H1 (cell line): ENCODE results near the gene IFT27. TPM values are rescaled to one million over a fixed set of nuclear protein-coding genes. Genes with fewer than 3 reads are reported as not detected.

Experiments
- CHD7 ChIP-seq: fragments of 300-600 bp; sonication (generic); IDR thresholded peaks from 2 replicates; pipeline ENCODE4 v1.7.1; 2012; ENCODE audit warnings: low read length, moderate library complexity, mild to moderate bottlenecking, inconsistent platforms; ENCODE audit not compliant: insufficient replicate concordance
- EGR1 ChIP-seq: IDR thresholded peaks from 2 replicates; pipeline ENCODE4 v1.6.1; 2011; ENCODE audit warnings: low read depth, low read length, borderline replicate concordance
- GABPA ChIP-seq: IDR thresholded peaks from 2 replicates; pipeline ENCODE4 v1.6.1; 2011; ENCODE audit warnings: mild to moderate bottlenecking, low read length, moderate library complexity, borderline replicate concordance; ENCODE audit not compliant: insufficient read depth
- KDM4A ChIP-seq: IDR thresholded peaks from one replicate; pipeline ENCODE4 v1.7.1; 2012; ENCODE audit warnings: low read depth, mild to moderate bottlenecking, moderate library complexity, low read length, inconsistent platforms; ENCODE audit not compliant: severe bottlenecking
- KDM5A ChIP-seq: fragments of 200-600 bp; IDR thresholded peaks from 2 replicates; pipeline ENCODE4 v1.7.1; 2012; ENCODE audit warnings: mild to moderate bottlenecking, low read length, inconsistent platforms, mixed read lengths
- SIN3A ChIP-seq, 2 experiments: IDR thresholded peaks in 1 of 2; conservative IDR thresholded peaks in 1 of 2; 2 replicates each; pipeline ENCODE4 v1.6.1; 2011 to 2012; ENCODE audit warnings: low read length in 2 of 2, improper control_type of control experiment in 1 of 2, low read depth in 1 of 2, mild to moderate bottlenecking in 1 of 2
- SUZ12 ChIP-seq: fragments of 200-600 bp; sonication (generic); IDR thresholded peaks from 2 replicates; pipeline ENCODE4 v1.6.1; 2012; ENCODE audit warnings: mild to moderate bottlenecking, inconsistent platforms, low read length, moderate library complexity, mixed read lengths
- TAF1 ChIP-seq: IDR thresholded peaks from 2 replicates; pipeline ENCODE4 v1.6.1; 2011; ENCODE audit warnings: mild to moderate bottlenecking, low read depth, low read length
- TAF7 ChIP-seq: optimal IDR thresholded peaks from 2 replicates; pipeline ENCODE3; 2011; ENCODE audit warnings: low read depth, mild to moderate bottlenecking, inconsistent platforms, low read length, moderate library complexity, borderline replicate concordance
- TEAD4 ChIP-seq: IDR thresholded peaks from 2 replicates; pipeline ENCODE4 v1.6.1; 2012; ENCODE audit warnings: low read depth, low read length, inconsistent platforms, mixed read lengths
- YY1 ChIP-seq: IDR thresholded peaks from 2 replicates; pipeline ENCODE4 v1.6.1; 2011; ENCODE audit warnings: low read depth, mild to moderate bottlenecking, low read length
- ZNF274 ChIP-seq: IDR thresholded peaks from 2 replicates; pipeline ENCODE4 v1.7.0; 2012; ENCODE audit warnings: low read length, borderline replicate concordance; ENCODE audit errors: extremely low read depth
- polyA plus RNA-seq, 7 experiments: library from polyadenylated mRNA; depleted of rRNA in 3 of 7; stranded (reverse) in 5 of 7; unstranded in 2 of 7; fragments of >200 nt in 5 of 7; fragments of 200-250 nt in 2 of 7; gene quantifications; 1 replicate in 5 of 7; 2 replicates in 1 of 7; 4 replicates in 1 of 7; pipeline versions ENCODE4 v1.2.1 to v1.2.3, GENCODE V29; 2011 to 2013; ENCODE audit warnings: missing spikeins in 2 of 7, mixed read lengths in 2 of 7
- total RNA-seq: library from RNA; stranded (reverse); fragmentation: NEBNext Ultra II Directional; extraction: Animal tissue kit (Norgen Biotek cat#: 25700); gene quantifications from 2 replicates; pipeline ENCODE4 v1.2.1, GENCODE V29; 2021

IFT27 gene
- total and polyA plus RNA-seq, 2 of the 8 experiments (the other 6 are each of a cell fraction or from before 2014, with no cell fraction given) = 36.4 to 46.2 TPM

- TF ChIP-seq CHD7 (no peak), SIN3A (conservative IDR thresholded peaks at IDR 0.05 in 1 of 2, IDR thresholded peaks at IDR 0.05 in 1 of 2; ENCODE audit: low read depth in 1 of 2, low read length in 2 of 2) (no peak), YY1 (no peak), TAF7 (no peak), TAF1 (no peak), ZNF274 (no peak), EGR1 (no peak), TEAD4 (no peak), GABPA (no peak), SUZ12 (no peak), KDM4A (no peak), KDM5A (no peak)
Measured at GRCh38 chr22:36724836-36725235, 51.1 kb downstream of the IFT27 start (continued).
